ENCODE results near the gene RHBDL1.

Gene RHBDL1

GRCh38 chr16:631808-632358 is 43.6 kb upstream of the RHBDL1 start:
- H3K27me3 ChIP-seq (ENCODE audit: low read length), result no peaks in the 10 kb centered on the region
- TF ChIP-seq EZH2phosphoT487 (conservative IDR thresholded peaks at IDR 0.05; ENCODE audit: low read length), result no peak
- TF ChIP-seq, protein P1, sequence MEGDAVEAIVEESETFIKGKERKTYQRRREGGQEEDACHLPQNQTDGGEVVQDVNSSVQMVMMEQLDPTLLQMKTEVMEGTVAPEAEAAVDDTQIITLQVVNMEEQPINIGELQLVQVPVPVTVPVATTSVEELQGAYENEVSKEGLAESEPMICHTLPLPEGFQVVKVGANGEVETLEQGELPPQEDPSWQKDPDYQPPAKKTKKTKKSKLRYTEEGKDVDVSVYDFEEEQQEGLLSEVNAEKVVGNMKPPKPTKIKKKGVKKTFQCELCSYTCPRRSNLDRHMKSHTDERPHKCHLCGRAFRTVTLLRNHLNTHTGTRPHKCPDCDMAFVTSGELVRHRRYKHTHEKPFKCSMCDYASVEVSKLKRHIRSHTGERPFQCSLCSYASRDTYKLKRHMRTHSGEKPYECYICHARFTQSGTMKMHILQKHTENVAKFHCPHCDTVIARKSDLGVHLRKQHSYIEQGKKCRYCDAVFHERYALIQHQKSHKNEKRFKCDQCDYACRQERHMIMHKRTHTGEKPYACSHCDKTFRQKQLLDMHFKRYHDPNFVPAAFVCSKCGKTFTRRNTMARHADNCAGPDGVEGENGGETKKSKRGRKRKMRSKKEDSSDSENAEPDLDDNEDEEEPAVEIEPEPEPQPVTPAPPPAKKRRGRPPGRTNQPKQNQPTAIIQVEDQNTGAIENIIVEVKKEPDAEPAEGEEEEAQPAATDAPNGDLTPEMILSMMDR (IDR thresholded peaks at IDR 0.05; ENCODE audit: insufficient read depth, low read length, poor library complexity, severe bottlenecking), result no peak

DNA sequence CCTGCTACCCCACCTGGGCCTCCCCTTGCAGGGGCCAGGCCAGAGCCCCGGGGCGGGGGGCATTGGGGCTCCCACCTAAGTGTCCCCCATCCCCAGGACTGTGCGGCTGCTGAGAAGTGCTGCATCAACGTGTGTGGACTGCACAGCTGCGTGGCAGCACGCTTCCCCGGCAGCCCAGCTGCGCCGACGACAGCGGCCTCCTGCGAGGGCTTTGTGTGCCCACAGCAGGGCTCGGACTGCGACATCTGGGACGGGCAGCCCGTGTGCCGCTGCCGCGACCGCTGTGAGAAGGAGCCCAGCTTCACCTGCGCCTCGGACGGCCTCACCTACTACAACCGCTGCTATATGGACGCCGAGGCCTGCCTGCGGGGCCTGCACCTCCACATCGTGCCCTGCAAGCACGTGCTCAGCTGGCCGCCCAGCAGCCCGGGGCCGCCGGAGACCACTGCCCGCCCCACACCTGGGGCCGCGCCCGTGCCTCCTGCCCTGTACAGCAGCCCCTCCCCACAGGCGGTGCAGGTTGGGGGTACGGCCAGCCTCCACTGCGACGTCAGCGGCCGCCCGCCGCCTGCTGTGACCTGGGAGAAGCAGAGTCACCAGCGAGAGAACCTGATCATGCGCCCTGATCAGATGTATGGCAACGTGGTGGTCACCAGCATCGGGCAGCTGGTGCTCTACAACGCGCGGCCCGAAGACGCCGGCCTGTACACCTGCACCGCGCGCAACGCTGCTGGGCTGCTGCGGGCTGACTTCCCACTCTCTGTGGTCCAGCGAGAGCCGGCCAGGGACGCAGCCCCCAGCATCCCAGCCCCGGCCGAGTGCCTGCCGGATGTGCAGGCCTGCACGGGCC is 42.8 kb upstream of the RHBDL1 start:
- no peaks in the 10 kb centered on the region; the same call in 1 of the 2 replicates for H3F3A ChIP-seq (ENCODE audit: insufficient read depth)
- no peak overlapping the region for H3K4me2 ChIP-seq (ENCODE audit: low read depth, low read length, poor library complexity, severe bottlenecking)
- H2AFZ ChIP-seq (ENCODE audit: low read depth, low read length, severe bottlenecking), result no peak overlapping the region
- H3K27ac ChIP-seq (ENCODE audit: low read depth, low read length), result no peak overlapping the region
- no peaks in the 10 kb centered on the region for H4K20me1 ChIP-seq (ENCODE audit: low read depth, low read length)
- no peak overlapping the region for H3K4me3 ChIP-seq (ENCODE audit: insufficient read depth, low read length, poor library complexity, severe bottlenecking)
- H3K9ac ChIP-seq (ENCODE audit: low read length), result no peak overlapping the region
- H3K79me2 ChIP-seq (ENCODE audit: insufficient read depth, low read length), result no peaks in the 10 kb centered on the region
- no peaks in the 10 kb centered on the region for H3K27me3 ChIP-seq (ENCODE audit: low read length)
- H3K9me2 ChIP-seq (replicated peaks; ENCODE audit: insufficient read depth, low read length), result no peaks in the 10 kb centered on the region
- no peaks in the 10 kb centered on the region for H3K9me3 ChIP-seq (ENCODE audit: insufficient read depth, low read length)
- H3K36me3 ChIP-seq (ENCODE audit: low read length), result no peaks in the 10 kb centered on the region
- TF ChIP-seq, protein P1 (IDR thresholded peaks at IDR 0.05; ENCODE audit: insufficient read depth, low read length, poor library complexity, severe bottlenecking), result no peak
- no peak for TF ChIP-seq EZH2phosphoT487 (conservative IDR thresholded peaks at IDR 0.05; ENCODE audit: low read length)

More at GRCh38 chr16:631808-632358, 43.6 kb upstream of the RHBDL1 start:
- Histone ChIP-seq H4K20me1 (ENCODE audit: low read depth, low read length) (no peaks in the 10 kb centered on the region), H3K36me3 (ENCODE audit: low read length) (no peaks in the 10 kb centered on the region), H3K4me2 (ENCODE audit: low read depth, low read length, poor library complexity, severe bottlenecking) (no peak overlapping the region), H3K9me3 (ENCODE audit: insufficient read depth, low read length) (no peaks in the 10 kb centered on the region), H3K79me2 (ENCODE audit: insufficient read depth, low read length) (no peaks in the 10 kb centered on the region), H3F3A (ENCODE audit: insufficient read depth) (no peaks in the 10 kb centered on the region; the same call in 1 of the 2 replicates), H2AFZ (ENCODE audit: low read depth, low read length, severe bottlenecking) (no peak overlapping the region), H3K4me3 (ENCODE audit: insufficient read depth, low read length, poor library complexity, severe bottlenecking) (no peak overlapping the region), H3K9me2 (replicated peaks; ENCODE audit: insufficient read depth, low read length) (no peaks in the 10 kb centered on the region), H3K27ac (ENCODE audit: low read depth, low read length) (no peak overlapping the region), H3K9ac (ENCODE audit: low read length) (no peak overlapping the region)

DNA sequence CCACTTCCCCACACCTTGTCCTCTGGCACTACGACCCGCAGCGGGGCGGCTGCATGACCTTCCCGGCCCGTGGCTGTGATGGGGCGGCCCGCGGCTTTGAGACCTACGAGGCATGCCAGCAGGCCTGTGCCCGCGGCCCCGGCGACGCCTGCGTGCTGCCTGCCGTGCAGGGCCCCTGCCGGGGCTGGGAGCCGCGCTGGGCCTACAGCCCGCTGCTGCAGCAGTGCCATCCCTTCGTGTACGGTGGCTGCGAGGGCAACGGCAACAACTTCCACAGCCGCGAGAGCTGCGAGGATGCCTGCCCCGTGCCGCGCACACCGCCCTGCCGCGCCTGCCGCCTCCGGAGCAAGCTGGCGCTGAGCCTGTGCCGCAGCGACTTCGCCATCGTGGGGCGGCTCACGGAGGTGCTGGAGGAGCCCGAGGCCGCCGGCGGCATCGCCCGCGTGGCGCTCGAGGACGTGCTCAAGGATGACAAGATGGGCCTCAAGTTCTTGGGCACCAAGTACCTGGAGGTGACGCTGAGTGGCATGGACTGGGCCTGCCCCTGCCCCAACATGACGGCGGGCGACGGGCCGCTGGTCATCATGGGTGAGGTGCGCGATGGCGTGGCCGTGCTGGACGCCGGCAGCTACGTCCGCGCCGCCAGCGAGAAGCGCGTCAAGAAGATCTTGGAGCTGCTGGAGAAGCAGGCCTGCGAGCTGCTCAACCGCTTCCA is 42.0 kb upstream of the RHBDL1 start:
- Histone ChIP-seq H2AFZ (ENCODE audit: low read depth, low read length, severe bottlenecking) (no peak overlapping the region), H3K36me3 (ENCODE audit: low read length) (no peaks in the 10 kb centered on the region), H3K79me2 (ENCODE audit: insufficient read depth, low read length) (no peaks in the 10 kb centered on the region), H3F3A (ENCODE audit: insufficient read depth) (no peaks in the 10 kb centered on the region; the same call in 1 of the 2 replicates), H3K9me2 (replicated peaks; ENCODE audit: insufficient read depth, low read length) (no peaks in the 10 kb centered on the region), H3K9me3 (ENCODE audit: insufficient read depth, low read length) (no peaks in the 10 kb centered on the region), H4K20me1 (ENCODE audit: low read depth, low read length) (no peaks in the 10 kb centered on the region), H3K9ac (ENCODE audit: low read length) (no peak overlapping the region), H3K27me3 (ENCODE audit: low read length) (no peaks in the 10 kb centered on the region), H3K27ac (ENCODE audit: low read depth, low read length) (no peak overlapping the region), H3K4me3 (ENCODE audit: insufficient read depth, low read length, poor library complexity, severe bottlenecking) (no peak overlapping the region), H3K4me2 (ENCODE audit: low read depth, low read length, poor library complexity, severe bottlenecking) (no peak overlapping the region)
- TF ChIP-seq, protein P1 (IDR thresholded peaks at IDR 0.05; ENCODE audit: insufficient read depth, low read length, poor library complexity, severe bottlenecking), result no peak
- TF ChIP-seq EZH2phosphoT487 (conservative IDR thresholded peaks at IDR 0.05; ENCODE audit: low read length), result no peak

Measured in SU-DHL-6 (cell line).